H4 (cell line): ENCODE measurements around the gene FARP1. TPM values are rescaled to one million over a fixed set of nuclear protein-coding genes. Genes with fewer than 3 reads are reported as not detected.

Source experiments
- DNase-seq: peaks from one replicate; pipeline ENCODE4 v3.0.0-alpha.2; 2015; ENCODE audit warnings: low spot score
- total RNA-seq: library from RNA; depleted of rRNA; stranded (reverse); fragments of >200 nt; shearing (Covaris generic); gene quantifications from 2 replicates; pipeline ENCODE4 v1.2.3, GENCODE V29; 2014

Gene FARP1
- total RNA-seq, 1 experiment from 2014 or later = 6.3 TPM

DNA sequence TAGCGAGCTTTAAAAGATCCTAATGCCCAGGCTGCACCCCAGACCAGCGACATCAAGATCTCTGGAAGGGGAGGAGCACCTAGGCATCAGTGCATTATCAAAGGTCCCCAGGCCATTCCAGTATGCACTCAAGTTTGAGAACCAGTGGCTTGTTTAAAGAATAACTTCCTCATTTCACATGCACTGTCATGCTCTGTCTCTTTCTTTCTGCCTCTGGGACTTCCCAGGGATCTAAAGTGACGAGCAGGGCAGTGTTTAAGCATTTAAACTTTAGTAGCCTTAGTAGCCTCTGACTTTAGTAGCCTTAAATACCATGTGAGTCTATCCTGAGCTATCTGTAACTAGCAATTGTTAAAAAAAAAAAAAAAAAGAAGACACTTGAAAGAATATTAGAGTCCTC is 8.9 kb upstream of the FARP1 start:
- no peak for DNase-seq

DNA sequence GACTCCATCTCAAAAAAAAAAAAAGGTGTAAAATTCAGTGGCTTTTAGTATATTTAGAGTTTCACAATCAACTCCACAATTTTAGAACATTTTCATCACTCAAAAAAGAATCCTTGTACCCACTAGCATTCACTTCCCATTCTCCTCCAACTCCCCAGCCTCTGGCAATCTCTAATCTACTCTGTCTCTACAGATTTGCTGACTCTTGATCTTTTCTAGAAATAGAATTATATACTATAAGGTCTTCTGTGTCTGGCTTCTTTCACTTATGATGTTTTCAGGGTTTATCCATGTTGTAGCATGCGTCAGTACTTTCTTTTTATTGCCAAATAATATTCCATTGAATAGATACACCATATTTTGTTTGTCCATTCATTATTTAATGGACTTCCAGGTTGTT is 8.0 kb upstream of the FARP1 start:
- no peak for DNase-seq

DNA sequence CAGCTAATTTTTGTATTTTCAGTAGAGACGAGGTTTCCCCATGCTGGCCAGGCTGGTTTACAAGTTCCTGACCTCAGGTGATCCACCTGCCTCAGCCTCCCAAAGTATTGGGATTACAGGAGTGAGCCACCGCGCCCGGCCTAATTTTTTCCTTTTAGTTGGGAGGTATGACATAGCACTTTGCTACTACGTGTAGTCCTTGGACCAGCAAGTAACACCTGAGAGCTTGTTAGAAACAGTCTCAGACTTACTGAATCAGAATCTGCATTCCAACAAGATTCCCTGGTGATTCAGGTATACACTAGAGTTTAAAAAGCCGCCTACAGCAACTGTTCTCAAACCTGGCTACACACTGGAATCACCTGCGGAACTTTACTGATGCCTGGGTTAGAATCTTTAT is 1.8 kb upstream of the FARP1 start:
- DNase-seq = no peak

DNA sequence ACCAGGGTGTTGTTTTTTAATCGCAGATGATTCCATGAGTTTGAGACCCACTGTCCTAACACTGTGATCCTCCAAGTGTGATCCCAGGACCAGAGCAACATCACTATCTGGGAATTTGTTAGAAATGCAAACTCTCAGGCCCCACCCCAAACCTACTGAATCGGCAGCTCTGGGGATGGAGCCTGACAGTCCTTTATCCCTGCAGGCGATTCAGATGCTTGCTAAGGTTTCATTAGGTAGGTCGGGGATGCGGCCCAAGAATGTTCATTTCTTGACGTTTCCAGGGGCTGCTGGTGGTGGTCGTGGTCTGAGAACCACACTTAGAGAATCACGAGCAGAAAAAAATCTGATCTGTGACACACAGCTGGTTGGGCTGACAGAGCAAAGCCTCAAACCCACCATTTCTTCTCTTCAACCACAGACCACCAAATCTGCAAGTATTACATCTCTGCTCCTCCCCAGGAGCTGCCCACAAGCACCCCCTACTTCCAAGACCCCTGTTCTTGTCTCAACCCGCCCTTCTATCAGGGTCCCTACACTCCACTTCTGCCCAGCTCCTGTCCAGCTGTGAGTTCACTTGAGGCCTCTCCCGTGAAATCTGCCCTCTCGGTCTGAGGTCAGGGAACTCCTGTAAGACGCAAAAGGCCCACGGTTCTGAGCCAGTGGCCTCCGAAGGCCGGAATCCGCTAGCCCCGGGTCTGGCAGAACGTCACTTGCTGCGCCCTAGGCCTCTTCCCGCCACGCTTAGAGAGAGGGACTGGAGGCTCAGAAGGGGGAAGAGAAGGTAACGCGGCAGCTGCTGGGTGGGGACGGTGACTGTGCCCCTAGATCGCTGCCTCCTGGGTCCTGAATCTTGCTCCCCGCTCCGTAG is 1.1 kb upstream of the FARP1 start:
- no peak for DNase-seq

DNA sequence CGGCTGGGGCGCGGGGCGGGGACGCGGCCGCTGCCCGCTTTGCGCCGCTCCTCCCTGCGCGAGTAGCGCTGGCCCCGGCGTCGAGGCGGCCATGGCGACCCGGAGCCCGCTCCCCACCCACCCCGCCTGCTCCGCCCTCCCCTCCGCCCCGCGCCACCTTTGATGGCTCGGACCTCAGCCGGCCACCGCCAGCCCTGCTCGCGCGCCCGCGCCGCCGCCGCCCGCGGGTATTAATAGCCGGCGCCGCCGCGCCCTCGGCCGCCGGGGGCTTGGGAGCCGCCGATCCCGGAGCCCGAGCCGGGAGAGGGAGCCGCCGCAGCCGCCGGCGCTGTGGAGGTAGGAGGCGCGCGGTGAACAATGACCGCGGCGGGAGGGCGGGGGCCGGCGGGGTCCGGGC is 261 bp downstream of the FARP1 start:
- no peak for DNase-seq

DNA sequence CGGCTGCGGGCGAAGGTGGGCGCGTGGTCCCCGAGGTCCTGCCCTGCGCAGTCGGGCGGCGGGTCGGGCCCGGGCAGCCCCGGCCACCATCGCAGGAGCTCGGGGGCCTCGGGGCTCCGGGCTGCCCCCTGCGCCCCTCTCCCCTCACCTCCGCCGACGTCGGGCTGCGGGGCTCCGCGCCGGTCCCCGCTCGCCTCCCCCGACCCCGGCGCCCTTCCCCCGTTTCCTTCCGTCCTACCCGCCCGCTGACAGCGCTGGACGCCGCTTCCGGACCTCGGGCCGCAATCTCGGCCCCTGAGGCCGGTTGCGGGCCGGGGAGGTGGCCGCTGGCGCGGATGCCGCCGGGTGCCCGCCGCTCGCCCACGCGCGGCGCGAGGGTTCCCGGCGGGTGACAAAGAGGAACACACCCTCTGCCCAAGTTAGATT is 720 bp downstream of the FARP1 start:
- DNase-seq = no peak

DNA sequence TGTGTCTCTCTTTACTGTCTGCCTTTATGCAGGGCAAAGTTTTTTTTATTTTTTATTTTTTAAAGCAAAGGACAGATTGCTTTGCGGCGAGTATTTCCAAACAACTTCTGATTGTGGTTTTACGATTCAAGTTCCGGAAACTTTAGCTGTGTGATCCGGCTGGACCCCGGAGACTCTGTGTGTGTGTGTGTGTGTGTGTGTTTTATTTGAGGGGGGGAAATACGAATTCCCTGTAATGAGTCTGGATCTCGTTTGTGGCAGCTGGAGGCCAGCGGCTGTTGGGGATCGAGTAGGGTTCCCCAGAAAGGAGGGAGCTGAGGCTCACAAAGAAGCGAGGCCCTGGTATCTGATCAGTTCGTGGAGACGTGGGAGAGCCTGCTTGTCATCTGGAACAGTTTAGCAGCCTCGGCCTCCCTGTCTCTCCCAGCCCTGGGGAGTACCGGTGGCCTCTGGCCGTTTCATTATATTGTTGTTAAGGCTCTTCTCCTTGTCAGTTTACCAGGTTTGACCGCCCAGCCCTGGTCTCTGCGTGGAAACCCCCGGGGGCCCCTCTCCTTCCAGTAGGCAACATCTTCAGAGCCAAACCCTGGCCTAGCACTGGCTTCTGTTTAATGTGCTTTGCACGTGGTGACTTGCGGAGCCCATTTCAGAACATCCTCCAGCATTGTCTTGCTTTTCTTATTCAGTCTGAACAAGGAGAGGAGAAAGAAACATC is 1.3 kb downstream of the FARP1 start:
- DNase-seq = no peak

DNA sequence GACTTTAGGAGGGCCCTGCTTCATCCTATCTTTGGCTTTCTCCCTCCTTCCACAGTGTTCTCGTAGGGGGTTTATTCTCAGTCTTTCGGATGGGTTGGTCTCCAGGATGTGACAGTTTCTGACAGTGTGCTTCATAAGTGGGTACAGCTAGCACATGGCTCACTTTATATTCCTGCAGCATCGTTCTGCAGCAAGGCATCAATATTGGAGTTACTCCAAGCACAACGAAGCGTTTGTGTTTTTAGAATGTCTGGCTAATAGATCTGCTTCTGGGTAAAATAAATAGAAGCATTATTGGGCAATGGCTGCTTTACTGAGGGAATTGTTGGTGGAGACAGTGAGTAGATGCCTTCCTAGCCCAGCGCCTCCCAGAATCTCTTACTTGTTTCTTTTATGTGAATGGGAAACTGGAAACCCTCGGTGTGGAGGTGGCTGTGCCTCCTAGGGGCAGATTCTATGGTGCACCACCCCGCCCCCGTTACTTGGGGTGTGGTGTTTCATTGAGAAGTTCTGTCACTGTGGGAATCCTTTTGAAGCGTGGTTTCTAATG is 2.0 kb downstream of the FARP1 start:
- peak; percentile 43 for DNase-seq

DNA sequence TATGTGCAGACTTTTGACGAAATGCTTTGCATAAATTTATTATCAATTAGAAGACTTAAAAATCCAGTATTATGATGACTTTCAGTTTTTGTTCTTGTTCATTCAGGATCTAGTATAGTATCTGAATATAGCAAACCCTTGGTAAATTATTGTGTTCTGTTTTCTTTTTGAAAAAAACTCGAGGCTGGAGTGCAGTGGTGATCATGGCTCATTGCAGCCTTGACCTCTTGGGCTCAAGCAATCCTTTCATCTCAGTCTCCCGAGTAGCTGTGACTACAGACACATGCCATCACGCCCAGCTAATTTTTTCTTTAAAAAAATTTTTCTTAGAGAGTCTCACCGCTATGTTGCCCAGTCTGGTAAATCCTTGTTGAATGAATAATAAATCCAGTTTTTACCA is 4.6 kb downstream of the FARP1 start:
- no peak for DNase-seq

DNA sequence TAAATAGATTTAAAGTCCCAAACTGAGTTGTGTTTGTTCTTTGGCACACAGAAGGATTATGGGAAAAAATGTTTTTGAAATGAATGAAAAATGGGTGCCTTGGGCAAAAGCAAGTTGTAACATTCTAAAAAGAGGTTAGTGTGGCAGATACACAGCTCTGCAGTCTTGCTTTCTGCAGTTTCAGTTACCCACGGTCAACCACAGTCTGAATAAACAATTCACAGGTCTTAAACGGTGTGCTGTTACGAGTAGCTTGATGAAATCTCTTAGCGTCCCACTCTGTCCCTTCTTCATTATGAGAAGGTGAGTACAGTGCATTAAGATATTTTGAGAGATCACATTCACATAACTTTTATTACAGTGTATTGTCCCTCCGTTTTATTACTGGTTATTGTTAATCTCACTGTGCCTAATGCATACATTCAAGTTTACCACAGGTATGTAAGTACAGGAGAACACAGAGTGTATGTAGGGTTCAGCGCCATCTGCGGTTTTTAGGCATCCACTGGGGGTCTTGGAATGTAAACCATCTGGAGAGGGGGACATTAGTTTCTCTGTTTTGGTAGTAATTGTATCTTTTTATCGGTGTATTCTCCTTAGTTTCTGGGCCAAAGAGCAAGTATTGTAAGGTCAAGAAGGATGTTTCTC is 8.1 kb downstream of the FARP1 start:
- DNase-seq = peak; percentile 49

DNA sequence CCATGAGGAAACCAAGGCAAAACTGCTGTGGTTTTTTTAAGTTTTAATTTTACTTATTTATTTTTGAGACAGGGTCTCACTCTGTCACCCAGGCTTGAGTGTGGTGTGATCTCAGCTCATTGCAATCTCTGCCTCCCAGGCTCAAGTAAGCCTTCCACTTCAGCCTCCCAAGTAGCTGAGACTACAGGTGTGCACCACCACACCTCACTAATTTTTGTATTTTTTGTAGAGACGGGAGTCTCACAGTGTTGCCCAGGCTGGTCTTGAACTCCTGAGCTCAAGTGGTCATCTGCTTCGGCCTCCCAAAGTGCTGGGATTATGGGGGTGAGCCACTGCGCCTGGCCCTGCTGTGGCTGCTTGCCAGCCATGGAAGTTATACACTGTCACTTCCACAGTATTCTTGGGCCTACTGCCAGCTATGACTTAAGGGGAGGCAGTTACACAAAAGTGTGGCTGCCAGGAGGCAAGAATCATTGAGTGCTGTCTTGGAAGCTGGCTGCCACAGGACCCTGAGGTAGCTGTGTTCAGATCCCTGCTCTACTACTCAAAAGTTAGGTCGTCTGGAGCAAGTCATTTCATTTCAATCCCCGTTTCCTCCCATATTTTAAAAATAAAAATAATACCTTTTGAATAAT is 12.7 kb downstream of the FARP1 start:
- peak; percentile 48 for DNase-seq

DNA sequence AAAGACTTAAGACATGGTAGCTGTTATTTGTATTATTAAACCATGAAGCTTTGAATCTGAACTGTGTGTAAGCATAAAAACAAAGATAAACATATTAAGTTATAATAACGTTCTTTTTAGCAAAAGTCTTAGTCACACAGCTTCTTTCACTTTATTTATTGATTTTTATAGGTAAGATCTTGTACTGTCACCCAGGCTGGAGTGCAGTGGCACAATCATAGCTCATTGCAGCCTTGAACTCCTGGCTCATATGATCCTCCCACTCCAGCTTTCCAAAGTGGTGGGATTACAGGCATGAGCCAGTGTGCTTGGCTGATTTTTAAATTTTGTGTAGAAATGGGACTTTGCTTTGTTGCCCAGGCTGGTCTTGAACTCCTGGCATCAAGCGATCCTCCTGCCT is 13.4 kb downstream of the FARP1 start:
- DNase-seq = no peak

DNA sequence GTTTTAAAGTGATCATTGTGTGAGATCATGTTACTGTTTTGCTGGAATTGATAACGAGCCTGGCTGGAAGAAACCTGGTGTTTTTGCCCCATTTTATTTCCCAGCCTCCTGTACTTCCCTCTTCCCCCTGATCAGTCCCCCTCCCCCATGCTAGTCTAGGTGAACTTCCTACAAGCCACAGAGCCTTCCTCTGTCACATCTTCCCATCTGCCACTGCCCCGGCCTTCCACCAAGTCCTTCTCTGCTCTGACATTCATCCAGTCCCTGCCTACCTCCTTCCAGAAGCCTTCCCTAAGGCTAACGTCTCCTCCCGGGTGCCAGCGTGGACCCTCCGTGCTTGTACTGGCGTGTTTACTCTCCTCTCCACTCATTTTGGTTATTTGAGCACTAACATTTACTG is 14.3 kb downstream of the FARP1 start:
- DNase-seq = no peak

DNA sequence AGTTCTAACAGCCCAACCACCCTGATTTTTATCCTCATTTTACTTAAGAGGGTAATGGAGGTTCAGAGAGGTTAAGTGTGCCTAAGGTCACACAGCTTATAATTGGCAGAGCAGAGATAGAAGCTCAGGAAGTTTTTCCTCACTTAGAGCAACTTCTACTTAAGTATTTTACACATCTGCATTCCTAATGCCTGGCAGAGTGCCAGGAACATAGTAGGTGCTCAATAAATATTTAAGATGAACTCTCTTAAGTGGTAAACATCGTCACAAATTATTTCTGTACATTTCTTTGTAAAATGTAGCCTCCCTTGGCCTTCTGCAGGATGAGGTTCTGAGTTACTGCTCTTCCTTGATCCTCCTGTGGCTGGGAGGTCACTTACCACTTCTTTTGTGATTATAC is 14.7 kb downstream of the FARP1 start:
- no peak for DNase-seq

DNA sequence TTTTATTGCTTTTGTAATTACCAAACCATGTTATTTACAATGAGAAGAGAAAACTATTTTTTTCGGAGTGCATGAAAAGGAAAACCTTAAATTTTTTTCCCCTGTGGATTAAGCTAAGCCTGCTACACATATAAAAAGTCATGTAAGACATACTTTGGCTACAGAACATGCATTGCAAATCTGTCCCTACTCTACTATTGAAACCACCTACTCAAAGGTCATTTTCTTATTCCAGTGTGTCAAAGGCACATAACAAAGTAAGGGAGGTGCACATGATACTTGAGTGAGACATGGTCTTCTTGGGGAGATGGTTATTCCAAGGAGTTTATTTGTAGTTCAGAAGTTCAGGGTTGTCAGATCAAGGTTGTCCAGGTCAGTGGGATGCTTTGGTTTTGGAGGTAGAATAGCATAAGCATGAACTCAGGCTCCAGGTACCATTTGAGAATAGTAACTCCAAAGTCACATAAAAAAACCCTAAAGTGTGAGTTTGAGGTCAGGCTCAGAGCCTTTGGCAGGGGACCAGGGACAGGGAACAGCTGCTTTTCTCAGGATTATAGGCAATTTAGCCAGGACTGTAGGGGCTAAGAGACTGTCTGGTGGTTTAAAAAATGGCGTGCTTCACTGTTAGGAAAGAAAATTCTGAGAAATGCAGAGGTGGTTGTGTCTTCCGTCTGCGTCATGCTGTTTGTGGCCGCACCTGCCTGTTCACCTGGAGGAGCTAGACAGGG is 15.4 kb downstream of the FARP1 start:
- no peak for DNase-seq

DNA sequence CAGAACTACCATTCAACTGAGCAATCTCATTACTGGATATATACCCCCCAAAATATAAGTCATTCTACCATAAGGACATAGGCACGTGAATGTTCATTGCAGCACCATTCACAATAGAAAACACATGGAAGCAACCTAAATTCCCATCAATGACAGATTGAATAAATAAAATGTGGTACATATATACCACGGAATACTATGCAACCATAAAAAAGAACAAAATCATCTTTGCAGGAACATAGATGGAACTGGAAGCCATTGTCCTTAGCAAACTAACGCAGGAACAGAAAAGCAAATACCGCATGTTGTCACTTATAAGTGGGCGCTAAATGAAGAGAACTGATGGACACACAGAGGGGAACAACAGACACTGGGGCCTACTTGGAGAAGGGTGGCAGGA is 20.0 kb downstream of the FARP1 start:
- DNase-seq = no peak

DNA sequence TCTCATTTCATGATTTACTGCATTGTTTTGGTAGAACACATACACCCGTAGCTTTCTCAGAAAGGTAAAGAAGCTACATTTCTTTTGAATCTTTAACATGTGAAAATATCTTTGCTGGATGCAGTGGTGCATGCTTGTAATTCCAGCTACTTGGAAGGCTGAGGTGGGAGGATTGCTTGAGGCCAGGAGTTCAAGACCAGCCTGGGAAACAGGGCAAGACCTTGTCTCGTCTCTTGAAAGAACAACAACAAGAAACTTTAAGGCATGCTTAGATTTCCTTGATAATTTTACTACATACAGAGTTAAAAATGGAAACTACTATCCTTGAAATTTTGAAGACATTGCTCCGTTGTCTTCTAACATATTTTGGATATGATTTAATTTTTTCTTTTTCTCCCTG is 26.4 kb downstream of the FARP1 start:
- no peak for DNase-seq

DNA sequence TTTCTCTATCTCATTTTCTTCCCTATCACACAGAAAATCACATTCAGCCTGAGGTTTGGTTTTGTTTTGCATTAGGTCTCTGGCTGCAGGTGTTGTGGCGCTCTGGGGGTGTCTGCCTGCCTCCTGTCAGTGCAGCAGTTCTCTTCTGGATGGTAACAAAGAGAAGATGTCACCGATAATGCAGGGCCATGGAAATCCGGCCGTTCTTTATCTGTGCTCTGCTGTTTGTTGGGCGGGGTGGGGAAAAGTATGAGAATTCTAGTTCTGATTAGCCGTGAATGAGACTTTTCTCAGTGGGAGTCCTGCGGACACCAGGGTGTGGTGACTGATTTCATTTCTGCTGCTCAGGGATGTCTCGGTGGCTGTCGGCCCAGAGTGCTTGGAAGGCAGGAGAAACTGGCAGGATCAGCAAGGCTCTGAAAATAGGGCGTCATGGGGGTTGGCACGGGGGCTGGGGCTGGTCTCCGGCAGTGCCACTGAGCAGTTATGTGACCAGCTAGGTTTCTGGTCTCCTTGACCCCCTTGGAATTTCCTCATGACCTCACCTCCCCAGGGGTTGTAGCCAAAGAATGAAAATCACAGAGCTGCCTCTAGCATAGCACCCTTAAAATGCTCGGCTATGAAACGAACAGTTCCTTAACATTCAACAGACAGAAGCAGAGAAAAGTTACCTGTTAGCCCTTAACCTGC is 29.2 kb downstream of the FARP1 start:
- no peak for DNase-seq

DNA sequence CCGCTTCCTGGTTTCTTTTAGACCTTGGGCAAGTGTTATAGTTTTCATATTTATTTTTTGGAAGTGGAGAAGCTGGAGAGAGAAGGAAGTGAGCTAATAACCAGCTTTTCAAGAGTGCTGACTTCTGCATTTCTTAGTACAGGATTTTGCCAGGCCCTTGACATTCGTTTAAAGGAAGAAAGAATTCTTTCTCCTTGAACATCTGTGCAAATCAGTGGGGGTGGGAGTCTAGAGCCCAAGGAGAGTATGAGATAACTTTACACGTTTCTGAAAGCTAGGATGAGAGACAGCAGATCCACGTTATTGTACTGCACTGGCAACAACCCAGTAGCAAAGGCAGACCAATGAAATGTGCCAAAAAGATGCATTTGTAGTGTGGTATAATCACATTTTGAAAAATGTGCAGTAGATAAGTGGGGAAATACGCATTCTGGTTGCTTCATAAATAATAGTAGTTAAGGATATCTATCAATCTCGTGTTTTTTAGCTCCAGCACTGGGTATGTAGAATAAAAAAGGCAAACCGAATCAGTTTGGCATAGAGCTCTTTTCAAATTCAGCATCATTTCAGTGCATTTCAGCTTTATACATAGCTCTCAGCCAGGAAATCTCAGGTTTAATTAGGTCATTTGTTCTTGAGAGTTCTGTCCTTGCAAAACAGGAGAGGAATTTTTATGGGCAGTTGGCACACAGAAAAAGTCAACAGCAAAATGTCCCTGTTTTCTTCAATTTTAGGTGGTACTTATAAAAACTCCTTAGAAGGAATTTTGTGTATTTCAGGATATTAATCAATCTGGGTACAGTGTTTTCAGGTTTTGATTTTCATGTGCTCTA is 29.9 kb downstream of the FARP1 start:
- DNase-seq = no peak
